CD8-positive, alpha-beta memory T cell (primary cell): Measurements from ENCODE around the gene TRIM16. TPM values are rescaled to one million over a fixed set of nuclear protein-coding genes. Genes with fewer than 3 reads are reported as not detected.
A peak's percentile ranks its signal among the peaks of the same experiment; 100 is the strongest.
"Not testable (repeated sequence)": the region's sequence is repeated elsewhere in the genome, so short reads cannot be mapped to it uniquely, and the experiment has no call there.

Experiments used
- CTCF ChIA-PET: fragments of 350-600 bp; sonication (Branson Sonifier 250); formaldehyde crosslinking; loops from one replicate; lab custom pipeline; 2021; ENCODE audit warnings: antibody characterized with exemption; lab: Charles Lee
- POLR2A ChIA-PET: fragments of 350-600 bp; sonication (Branson Sonifier 250); formaldehyde crosslinking; loops from one replicate; lab custom pipeline; 2021; ENCODE audit warnings: antibody characterized with exemption; lab: Charles Lee
- DNase-seq, 5 donors: peaks; one replicate each; pipeline versions ENCODE4 v3.0.0 to v3.0.0-alpha.2; 2020 to 2022; ENCODE audit warnings: mixed read lengths in 1 of 5
- H3K27ac ChIP-seq: one replicate; pipeline ENCODE4 v1.7.0; 2013; ENCODE audit warnings: low read depth, mild to moderate bottlenecking, low read length, moderate library complexity
- H3K27me3 ChIP-seq: 2 replicates; pipeline ENCODE4 v1.7.0; 2013; ENCODE audit warnings: low read length, mild to moderate bottlenecking; ENCODE audit not compliant: insufficient read depth, poor library complexity, severe bottlenecking
- H3K36me3 ChIP-seq: 2 replicates; pipeline ENCODE4 v1.7.0; 2013; ENCODE audit warnings: mild to moderate bottlenecking, low read length, moderate library complexity; ENCODE audit not compliant: insufficient read depth
- H3K4me1 ChIP-seq: 2 replicates; pipeline ENCODE4 v1.7.0; 2013; ENCODE audit warnings: mild to moderate bottlenecking, low read length, moderate library complexity; ENCODE audit not compliant: insufficient read depth
- H3K4me3 ChIP-seq: 2 replicates; pipeline ENCODE4 v1.7.0; 2013; ENCODE audit warnings: mild to moderate bottlenecking, low read length
- H3K9me3 ChIP-seq: 2 replicates; pipeline ENCODE4 v1.7.0; 2013; ENCODE audit warnings: mild to moderate bottlenecking, low read length
- H3K27ac Mint-ChIP-seq, 8 donors: one replicate each; pipeline ENCODE4 v1.8.0; 2020 to 2021; ENCODE audit warnings: mixed read lengths in 8 of 8, mild to moderate bottlenecking in 6 of 8, inconsistent platforms in 3 of 8, moderate library complexity in 3 of 8
- H3K27me3 Mint-ChIP-seq, 2 donors: one replicate each; pipeline ENCODE4 v1.8.0; 2020 to 2021; ENCODE audit warnings: mixed read lengths in 2 of 2, mild to moderate bottlenecking in 1 of 2, moderate library complexity in 1 of 2
- H3K36me3 Mint-ChIP-seq, 3 donors: one replicate each; pipeline ENCODE4 v1.8.0; 2020 to 2021; ENCODE audit warnings: mixed read lengths in 3 of 3, inconsistent platforms in 1 of 3, mild to moderate bottlenecking in 1 of 3
- H3K4me1 Mint-ChIP-seq, 3 donors: one replicate each; pipeline ENCODE4 v1.8.0; 2020 to 2021; ENCODE audit warnings: mixed read lengths in 3 of 3, inconsistent platforms in 1 of 3, mild to moderate bottlenecking in 1 of 3
- H3K4me3 Mint-ChIP-seq, 7 donors: one replicate each; pipeline ENCODE4 v1.8.0; 2020 to 2021; ENCODE audit warnings: mixed read lengths in 7 of 7, mild to moderate bottlenecking in 6 of 7, moderate library complexity in 4 of 7, inconsistent platforms in 2 of 7
- H3K9me3 Mint-ChIP-seq, 5 donors: one replicate each; pipeline ENCODE4 v1.8.0; 2020 to 2022; ENCODE audit warnings: mixed read lengths in 5 of 5, mild to moderate bottlenecking in 3 of 5, moderate library complexity in 2 of 5, inconsistent platforms in 1 of 5
- polyA plus RNA-seq: library from polyadenylated mRNA; unstranded; fragments of 300-500 nt; fragmentation: Illumina TruSeq; gene quantifications from one replicate; pipeline ENCODE4 v1.2.3, GENCODE V29; 2021
- total RNA-seq, 2 experiments: library from RNA; stranded (reverse); gene quantifications; one replicate each; pipeline ENCODE4 v1.2.3, GENCODE V29; 2021

TRIM16 gene
- total and polyA plus RNA-seq, 3 experiments from 2014 or later: 1.8 to 8.2 (median 8.1) TPM

DNA sequence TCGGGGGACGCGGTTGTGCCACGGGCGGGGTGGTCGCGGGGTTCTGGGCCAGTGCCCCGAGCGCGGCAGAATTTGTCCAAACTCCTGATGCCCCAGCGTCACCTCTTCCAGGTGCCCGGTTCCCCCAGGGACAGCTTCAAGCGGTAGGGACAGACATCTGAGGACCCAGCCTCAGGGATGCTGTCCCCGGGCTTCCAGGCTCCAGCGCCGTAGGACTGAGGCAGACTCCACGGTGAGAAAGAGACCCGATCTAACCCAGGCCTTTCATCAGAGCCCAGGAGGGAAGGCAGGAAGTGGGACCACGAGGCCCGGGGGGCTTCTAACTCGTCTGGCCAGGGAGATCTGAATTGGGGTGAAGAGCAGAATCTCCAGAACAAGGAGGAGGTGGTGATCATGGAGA, 15.8 kb upstream of the TRIM16 start:
- peaks cover 4 to 22% (median 4%) of the 10 kb centered on the region in 3 donors for H3K36me3 Mint-ChIP-seq
- H3K4me1 ChIP-seq, H3K27me3 ChIP-seq, H3K36me3 ChIP-seq, H3K9me3 ChIP-seq, H3K9me3 Mint-ChIP-seq, CTCF ChIA-PET, H3K27me3 Mint-ChIP-seq, DNase-seq: not testable (repeated sequence)
- Histone ChIP-seq H3K4me3 (peak overlapping the region; percentile 73), H3K27ac (peak overlapping the region; percentile 64)
- H3K4me1 Mint-ChIP-seq: peaks cover 13 to 21% (median 15%) of the 10 kb centered on the region in 3 donors
- POLR2A ChIA-PET: interaction anchor here (1.7 kb wide), 1 partner anchor 299 kb away, joined by 4 read pairs; no protein-coding TSS in a partner anchor
- peak overlapping the region; percentile 93 to 98 (median 96) for H3K4me3 Mint-ChIP-seq
- H3K27ac Mint-ChIP-seq: peak overlapping the region in 7 of 8 donors; percentile 90 to 97 (median 94)

DNA sequence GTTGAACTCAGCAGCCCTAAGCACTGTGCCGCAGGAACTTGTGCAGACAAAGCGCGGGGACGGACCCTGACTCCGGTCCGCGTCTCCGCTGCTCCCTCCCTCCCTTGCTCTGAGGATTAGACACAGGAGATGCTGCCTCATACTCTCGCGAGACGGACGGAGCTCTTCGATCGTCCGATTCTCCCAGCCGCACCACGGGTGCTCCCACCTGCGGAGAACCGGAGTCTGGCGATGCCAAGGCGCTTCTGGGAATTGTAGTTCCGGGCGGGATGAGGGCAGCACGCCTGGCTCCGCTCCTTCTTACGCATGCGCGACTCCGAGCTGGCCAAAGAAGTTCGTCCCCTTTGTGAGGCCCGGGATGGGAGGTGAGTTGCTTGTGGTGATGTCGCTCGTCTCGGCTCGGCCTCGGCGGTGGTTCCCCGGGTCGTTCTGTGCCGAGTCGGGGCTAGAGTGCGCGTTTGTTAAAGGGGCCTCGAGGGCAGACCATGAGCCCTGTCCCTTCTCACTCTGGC, 15.4 kb upstream of the TRIM16 start, which contains the start of gene ZNF286A:
Gene ZNF286A (plus strand): TSS at position 340 of the 512 bp plus-strand sequence. CDS start 578 bp downstream, outside the sequence.
- H3K9me3 Mint-ChIP-seq, CTCF ChIA-PET, H3K27me3 ChIP-seq, H3K27me3 Mint-ChIP-seq, H3K36me3 ChIP-seq, H3K4me1 ChIP-seq, H3K9me3 ChIP-seq: not testable (repeated sequence)
- H3K4me1 Mint-ChIP-seq: peaks cover 13 to 21% (median 15%) of the 10 kb centered on the region in 3 donors
- H3K27ac Mint-ChIP-seq: peak within 1 kb of the TSS; percentile 90 to 97 (median 94)
- Histone ChIP-seq H3K4me3 (peak within 1 kb of the TSS; percentile 73), H3K27ac (peak within 1 kb of the TSS; percentile 64)
- peak; percentile 90 to 96 (median 91) for DNase-seq
- H3K4me3 Mint-ChIP-seq: peak within 1 kb of the TSS; percentile 93 to 98 (median 96)
- POLR2A ChIA-PET: interaction anchor here (1.7 kb wide), 1 partner anchor 300 kb away, joined by 4 read pairs; no protein-coding TSS in a partner anchor
- peaks cover 4 to 19% (median 4%) of the 10 kb centered on the region in 3 donors for H3K36me3 Mint-ChIP-seq

DNA sequence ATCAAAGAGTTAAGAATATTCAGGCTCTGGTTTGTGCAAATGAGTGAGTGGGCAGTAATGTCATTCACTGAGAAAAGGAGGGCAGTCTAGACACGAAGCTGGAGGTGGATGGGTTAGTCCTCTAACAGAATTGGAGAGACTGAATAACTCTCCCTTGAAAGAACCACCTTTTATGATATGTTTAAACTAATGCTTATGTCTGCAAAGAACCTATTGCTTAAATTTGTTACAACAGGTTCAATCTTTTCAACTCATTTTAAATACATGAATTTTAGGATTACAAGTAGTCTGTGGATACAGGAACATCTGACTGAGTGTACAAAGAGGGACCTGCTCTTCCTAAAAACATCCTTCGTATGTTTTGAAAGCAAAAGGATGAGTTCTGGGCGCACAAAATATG, 14.9 kb upstream of the TRIM16 start:
- H3K27ac ChIP-seq: peak overlapping the region; percentile 64
- H3K27me3 Mint-ChIP-seq, H3K4me1 ChIP-seq, DNase-seq, H3K9me3 ChIP-seq, H3K36me3 ChIP-seq, H3K27me3 ChIP-seq, CTCF ChIA-PET, H3K9me3 Mint-ChIP-seq: not testable (repeated sequence)
- Mint-ChIP-seq H3K4me3 (peak overlapping the region; percentile 93 to 98 (median 96)), H3K36me3 (peaks cover 4 to 17% (median 4%) of the 10 kb centered on the region in 3 donors), H3K27ac (peak overlapping the region; percentile 90 to 97 (median 94)), H3K4me1 (peaks cover 13 to 21% (median 15%) of the 10 kb centered on the region in 3 donors)
- POLR2A ChIA-PET: interaction anchor here (1.7 kb wide), 1 partner anchor 300 kb away, joined by 4 read pairs; no protein-coding TSS in a partner anchor
- peak overlapping the region; percentile 73 for H3K4me3 ChIP-seq

GRCh38 chr17:15687494-15687893, 3.4 kb upstream of the TRIM16 start:
- POLR2A ChIA-PET, H3K4me3 ChIP-seq, H3K9me3 Mint-ChIP-seq, H3K27me3 ChIP-seq, H3K27me3 Mint-ChIP-seq, CTCF ChIA-PET, H3K36me3 ChIP-seq, H3K36me3 Mint-ChIP-seq, H3K27ac ChIP-seq, DNase-seq, H3K9me3 ChIP-seq, H3K4me3 Mint-ChIP-seq, H3K4me1 ChIP-seq: not testable (repeated sequence)
- Mint-ChIP-seq H3K4me1 (peaks cover 16 to 21% (median 20%) of the 10 kb centered on the region in 3 donors), H3K27ac (peak overlapping the region in 1 of 8 donors; percentile 19)

GRCh38 chr17:15683135-15683534, 976 bp downstream of the TRIM16 start:
- H3K9me3 ChIP-seq, CTCF ChIA-PET, H3K4me3 ChIP-seq, H3K27ac ChIP-seq, POLR2A ChIA-PET, DNase-seq, H3K36me3 Mint-ChIP-seq, H3K4me1 ChIP-seq, H3K27me3 ChIP-seq, H3K36me3 ChIP-seq, H3K27me3 Mint-ChIP-seq, H3K9me3 Mint-ChIP-seq: not testable (repeated sequence)
- H3K4me1 Mint-ChIP-seq: peaks cover 16 to 21% (median 20%) of the 10 kb centered on the region in 3 donors
- peak overlapping the region; percentile 91 to 96 (median 94) for H3K4me3 Mint-ChIP-seq
- peak overlapping the region in 3 of 8 donors; percentile 64 to 93 (median 88) for H3K27ac Mint-ChIP-seq

DNA sequence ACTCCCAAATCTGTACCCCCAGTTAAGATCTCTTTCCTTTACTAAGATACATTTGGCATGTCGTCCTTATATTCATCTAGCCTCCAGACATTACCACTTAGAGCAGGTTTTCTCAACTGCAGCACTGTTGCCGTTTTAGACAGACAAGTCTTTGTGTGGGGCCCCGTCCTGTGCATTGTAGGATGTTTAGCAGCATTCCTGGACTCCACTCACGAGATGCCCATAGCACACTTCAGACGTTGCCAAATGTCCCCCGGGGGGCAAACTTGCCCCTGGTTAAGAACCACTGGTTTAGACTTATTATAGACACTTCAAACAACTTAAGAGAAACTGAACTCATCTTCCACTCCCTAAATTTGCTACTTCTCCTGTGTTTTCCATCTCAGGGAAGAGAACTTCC, 8.1 kb downstream of the TRIM16 start:
- H3K9me3 Mint-ChIP-seq, H3K27me3 ChIP-seq, H3K36me3 ChIP-seq, H3K4me1 ChIP-seq, H3K27me3 Mint-ChIP-seq, POLR2A ChIA-PET, H3K4me1 Mint-ChIP-seq, H3K4me3 ChIP-seq, H3K9me3 ChIP-seq, H3K27ac ChIP-seq, H3K4me3 Mint-ChIP-seq, CTCF ChIA-PET, DNase-seq, H3K27ac Mint-ChIP-seq: not testable (repeated sequence)
- peaks cover 0 to 23% (median 16%) of the 10 kb centered on the region in 3 donors for H3K36me3 Mint-ChIP-seq

- H3K9me3 Mint-ChIP-seq, POLR2A ChIA-PET, H3K27ac ChIP-seq, H3K4me3 Mint-ChIP-seq, H3K36me3 ChIP-seq, H3K27ac Mint-ChIP-seq, H3K4me1 ChIP-seq, H3K27me3 ChIP-seq, H3K27me3 Mint-ChIP-seq, CTCF ChIA-PET, H3K9me3 ChIP-seq, DNase-seq, H3K4me3 ChIP-seq, H3K4me1 Mint-ChIP-seq: not testable (repeated sequence)
- H3K36me3 Mint-ChIP-seq: peaks cover 0 to 23% (median 16%) of the 10 kb centered on the region in 3 donors
These were observed 9.5 kb downstream of the TRIM16 start for GRCh38 chr17:15674640-15675039.

- DNase-seq, H3K4me1 Mint-ChIP-seq, H3K4me3 ChIP-seq, H3K27me3 Mint-ChIP-seq, H3K9me3 ChIP-seq, H3K27me3 ChIP-seq, CTCF ChIA-PET, POLR2A ChIA-PET, H3K36me3 ChIP-seq, H3K4me1 ChIP-seq, H3K27ac Mint-ChIP-seq, H3K27ac ChIP-seq, H3K4me3 Mint-ChIP-seq, H3K9me3 Mint-ChIP-seq: not testable (repeated sequence)
- H3K36me3 Mint-ChIP-seq: peaks cover 0 to 25% (median 6%) of the 10 kb centered on the region in 3 donors
These were observed 14.6 kb downstream of the TRIM16 start for GRCh38 chr17:15669526-15669925.
